CD8-positive, alpha-beta memory T cell (primary cell): ENCODE measurements around the gene NFX1. TPM values are rescaled to one million over a fixed set of nuclear protein-coding genes. Genes with fewer than 3 reads are reported as not detected.
A peak's percentile ranks its signal among the peaks of the same experiment; 100 is the strongest.

Experiments
- CTCF ChIA-PET: fragments of 350-600 bp; sonication (Branson Sonifier 250); formaldehyde crosslinking; loops from one replicate; lab custom pipeline; 2021; ENCODE audit warnings: antibody characterized with exemption; lab: Charles Lee
- POLR2A ChIA-PET: fragments of 350-600 bp; sonication (Branson Sonifier 250); formaldehyde crosslinking; loops from one replicate; lab custom pipeline; 2021; ENCODE audit warnings: antibody characterized with exemption; lab: Charles Lee
- DNase-seq, 5 donors: peaks; one replicate each; pipeline versions ENCODE4 v3.0.0 to v3.0.0-alpha.2; 2020 to 2022; ENCODE audit warnings: mixed read lengths in 1 of 5
- H3K27ac ChIP-seq: one replicate; pipeline ENCODE4 v1.7.0; 2013; ENCODE audit warnings: low read depth, mild to moderate bottlenecking, low read length, moderate library complexity
- H3K27me3 ChIP-seq: 2 replicates; pipeline ENCODE4 v1.7.0; 2013; ENCODE audit warnings: low read length, mild to moderate bottlenecking; ENCODE audit not compliant: insufficient read depth, poor library complexity, severe bottlenecking
- H3K36me3 ChIP-seq: 2 replicates; pipeline ENCODE4 v1.7.0; 2013; ENCODE audit warnings: mild to moderate bottlenecking, low read length, moderate library complexity; ENCODE audit not compliant: insufficient read depth
- H3K4me1 ChIP-seq: 2 replicates; pipeline ENCODE4 v1.7.0; 2013; ENCODE audit warnings: mild to moderate bottlenecking, low read length, moderate library complexity; ENCODE audit not compliant: insufficient read depth
- H3K4me3 ChIP-seq: 2 replicates; pipeline ENCODE4 v1.7.0; 2013; ENCODE audit warnings: mild to moderate bottlenecking, low read length
- H3K9me3 ChIP-seq: 2 replicates; pipeline ENCODE4 v1.7.0; 2013; ENCODE audit warnings: mild to moderate bottlenecking, low read length
- H3K27ac Mint-ChIP-seq, 8 donors: one replicate each; pipeline ENCODE4 v1.8.0; 2020 to 2021; ENCODE audit warnings: mixed read lengths in 8 of 8, mild to moderate bottlenecking in 6 of 8, inconsistent platforms in 3 of 8, moderate library complexity in 3 of 8
- H3K27me3 Mint-ChIP-seq, 2 donors: one replicate each; pipeline ENCODE4 v1.8.0; 2020 to 2021; ENCODE audit warnings: mixed read lengths in 2 of 2, mild to moderate bottlenecking in 1 of 2, moderate library complexity in 1 of 2
- H3K36me3 Mint-ChIP-seq, 3 donors: one replicate each; pipeline ENCODE4 v1.8.0; 2020 to 2021; ENCODE audit warnings: mixed read lengths in 3 of 3, inconsistent platforms in 1 of 3, mild to moderate bottlenecking in 1 of 3
- H3K4me1 Mint-ChIP-seq, 3 donors: one replicate each; pipeline ENCODE4 v1.8.0; 2020 to 2021; ENCODE audit warnings: mixed read lengths in 3 of 3, inconsistent platforms in 1 of 3, mild to moderate bottlenecking in 1 of 3
- H3K4me3 Mint-ChIP-seq, 7 donors: one replicate each; pipeline ENCODE4 v1.8.0; 2020 to 2021; ENCODE audit warnings: mixed read lengths in 7 of 7, mild to moderate bottlenecking in 6 of 7, moderate library complexity in 4 of 7, inconsistent platforms in 2 of 7
- H3K9me3 Mint-ChIP-seq, 5 donors: one replicate each; pipeline ENCODE4 v1.8.0; 2020 to 2022; ENCODE audit warnings: mixed read lengths in 5 of 5, mild to moderate bottlenecking in 3 of 5, moderate library complexity in 2 of 5, inconsistent platforms in 1 of 5
- polyA plus RNA-seq: library from polyadenylated mRNA; unstranded; fragments of 300-500 nt; fragmentation: Illumina TruSeq; gene quantifications from one replicate; pipeline ENCODE4 v1.2.3, GENCODE V29; 2021
- total RNA-seq, 2 experiments: library from RNA; stranded (reverse); gene quantifications; one replicate each; pipeline ENCODE4 v1.2.3, GENCODE V29; 2021

The NFX1 gene
- total and polyA plus RNA-seq, 3 experiments from 2014 or later = 38.8 to 45.6 (median 42.7) TPM

- no peaks in the 10 kb centered on the region for H3K9me3 Mint-ChIP-seq
- H3K36me3 Mint-ChIP-seq = peaks cover 14 to 88% (median 24%) of the 10 kb centered on the region in 3 donors
- Histone ChIP-seq H3K27me3 (no peaks in the 10 kb centered on the region), H3K4me3 (no peak overlapping the region), H3K4me1 (peaks cover 79% of the 10 kb centered on the region), H3K9me3 (no peaks in the 10 kb centered on the region), H3K36me3 (peaks cover 30% of the 10 kb centered on the region), H3K27ac (no peak overlapping the region)
- POLR2A ChIA-PET = no interaction called here
- peaks cover 0 to under 1% of the 10 kb centered on the region in 2 donors for H3K27me3 Mint-ChIP-seq
- H3K4me1 Mint-ChIP-seq = peaks cover 81 to 99% (median 98%) of the 10 kb centered on the region in 3 donors
- no peak for DNase-seq
- peak overlapping the region in 2 of 7 donors; percentile 23 to 36 for H3K4me3 Mint-ChIP-seq
- H3K27ac Mint-ChIP-seq = peak overlapping the region in 5 of 8 donors; percentile 7 to 58 (median 52)
- CTCF ChIA-PET = no interaction called here
Measured at GRCh38 chr9:33295571-33295970, 5.3 kb downstream of the NFX1 start.

DNA sequence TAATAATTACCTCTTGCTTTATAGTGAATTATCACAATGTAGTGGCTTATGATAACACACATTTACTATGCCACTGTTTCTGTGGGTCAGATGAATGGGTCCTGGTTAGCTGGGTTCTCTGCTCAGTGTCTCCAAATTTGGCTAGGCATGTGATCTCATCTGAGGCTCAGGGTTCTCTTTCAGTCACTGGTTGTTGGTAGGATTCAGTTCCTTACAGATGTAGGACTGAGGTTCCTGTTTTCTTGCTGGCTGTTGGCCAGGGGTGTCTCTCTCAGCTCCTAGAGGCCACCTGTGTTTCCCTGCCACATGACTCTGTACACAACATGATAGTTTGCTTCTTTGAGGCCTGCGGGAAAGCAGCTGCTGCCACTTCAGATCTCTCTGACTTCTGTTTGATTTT is 7.1 kb downstream of the NFX1 start:
- Mint-ChIP-seq H3K27me3 (no peaks in the 10 kb centered on the region), H3K36me3 (peaks cover 15 to 90% (median 24%) of the 10 kb centered on the region in 3 donors), H3K27ac (peak overlapping the region; percentile 6 to 83 (median 76)), H3K4me3 (peak overlapping the region in 5 of 7 donors; percentile 7 to 64 (median 28)), H3K9me3 (no peaks in the 10 kb centered on the region), H3K4me1 (peaks cover 71 to 88% (median 81%) of the 10 kb centered on the region in 3 donors)
- Histone ChIP-seq H3K27me3 (no peaks in the 10 kb centered on the region), H3K9me3 (no peaks in the 10 kb centered on the region), H3K36me3 (peaks cover 30% of the 10 kb centered on the region), H3K4me3 (peak overlapping the region; percentile 32), H3K4me1 (peaks cover 62% of the 10 kb centered on the region), H3K27ac (no peak overlapping the region)
- ChIA-PET CTCF (interaction anchor here (1.2 kb wide), 2 partner anchors 11 to 169 kb away, joined by 3 to 5 read pairs; no protein-coding TSS in a partner anchor), POLR2A (no interaction called here)
- no peak for DNase-seq

DNA sequence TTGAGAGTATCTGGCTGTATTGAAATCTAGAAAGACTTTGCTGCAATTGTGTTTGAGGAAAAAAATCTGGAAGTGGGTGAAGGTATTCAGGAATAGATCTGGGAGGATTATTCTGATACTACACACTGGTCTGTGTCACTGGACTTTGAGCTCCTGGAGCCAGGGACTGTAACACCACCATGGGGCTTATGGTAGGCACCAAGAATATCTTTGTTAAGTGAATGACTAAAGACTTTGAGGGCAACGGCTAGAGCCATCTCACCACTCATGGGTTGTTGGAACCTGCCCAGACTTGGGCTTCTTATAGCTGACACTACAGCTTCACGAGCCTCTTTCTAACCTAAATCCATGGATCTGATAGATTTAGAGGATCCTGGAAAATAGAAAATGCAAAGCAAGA is 10.2 kb downstream of the NFX1 start:
- POLR2A ChIA-PET = no interaction called here
- Histone ChIP-seq H3K36me3 (peaks cover 41% of the 10 kb centered on the region), H3K27me3 (no peaks in the 10 kb centered on the region), H3K4me3 (no peak overlapping the region), H3K4me1 (peaks cover 42% of the 10 kb centered on the region), H3K27ac (no peak overlapping the region), H3K9me3 (no peaks in the 10 kb centered on the region)
- CTCF ChIA-PET = interaction anchor here (1.9 kb wide), 1 partner anchor 13 kb away, joined by 6 read pairs; no protein-coding TSS in a partner anchor
- Mint-ChIP-seq H3K27me3 (no peaks in the 10 kb centered on the region), H3K4me1 (peaks cover 48 to 60% (median 50%) of the 10 kb centered on the region in 3 donors), H3K4me3 (no peak overlapping the region), H3K9me3 (no peaks in the 10 kb centered on the region), H3K36me3 (peaks cover 12 to 74% (median 22%) of the 10 kb centered on the region in 3 donors), H3K27ac (peak overlapping the region in 4 of 8 donors; percentile 4 to 69 (median 46))
- no peak for DNase-seq

- H3K4me1 Mint-ChIP-seq = peaks cover 14 to 25% (median 15%) of the 10 kb centered on the region in 3 donors
- Histone ChIP-seq H3K27me3 (no peaks in the 10 kb centered on the region), H3K36me3 (peaks cover 57% of the 10 kb centered on the region), H3K9me3 (no peaks in the 10 kb centered on the region), H3K4me1 (peaks cover 4% of the 10 kb centered on the region), H3K27ac (no peak overlapping the region), H3K4me3 (no peak overlapping the region)
- no peaks in the 10 kb centered on the region for H3K9me3 Mint-ChIP-seq
- no peak for DNase-seq
- H3K27ac Mint-ChIP-seq = no peak overlapping the region
- H3K4me3 Mint-ChIP-seq = no peak overlapping the region
- H3K36me3 Mint-ChIP-seq = peaks cover 11 to 61% (median 19%) of the 10 kb centered on the region in 3 donors
- CTCF ChIA-PET = interaction anchor here (1.5 to 1.8 kb wide), 2 partner anchors 17 to 46 kb away, joined by 3 to 5 read pairs; no protein-coding TSS in a partner anchor
- no peaks in the 10 kb centered on the region for H3K27me3 Mint-ChIP-seq
- POLR2A ChIA-PET = interaction anchor here (1.5 kb wide), 1 partner anchor 14 kb away, joined by 3 read pairs; the partner anchor contains the start of gene NFX1
Measured at GRCh38 chr9:33304362-33304761, 14.0 kb downstream of the NFX1 start.

DNA sequence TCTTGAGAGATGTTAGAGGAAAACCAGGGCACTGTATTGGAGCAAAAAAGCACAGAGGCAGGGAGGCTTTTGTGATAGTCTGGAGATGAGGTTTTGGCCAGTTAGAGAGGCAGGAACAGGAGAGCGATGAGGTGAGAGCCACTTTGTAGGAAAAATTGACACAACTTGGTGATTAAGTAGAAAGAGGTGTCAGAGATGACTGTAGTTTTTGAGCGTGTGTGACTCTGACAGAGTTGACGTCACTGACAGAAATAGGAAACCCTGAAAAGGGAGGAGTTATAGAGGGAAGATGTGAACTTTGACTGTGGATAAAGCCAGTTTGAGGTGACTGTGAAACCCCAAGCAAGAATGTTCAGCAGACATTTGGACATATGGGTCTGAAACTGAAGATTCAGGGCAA is 15.7 kb downstream of the NFX1 start:
- POLR2A ChIA-PET = no interaction called here
- Histone ChIP-seq H3K27me3 (no peaks in the 10 kb centered on the region), H3K4me3 (no peak overlapping the region), H3K9me3 (no peaks in the 10 kb centered on the region), H3K4me1 (no peaks in the 10 kb centered on the region), H3K36me3 (peaks cover 62% of the 10 kb centered on the region), H3K27ac (no peak overlapping the region)
- Mint-ChIP-seq H3K9me3 (no peaks in the 10 kb centered on the region), H3K27ac (no peak overlapping the region), H3K36me3 (peaks cover 10 to 64% (median 19%) of the 10 kb centered on the region in 3 donors), H3K4me1 (peaks cover 4 to 9% (median 4%) of the 10 kb centered on the region in 3 donors), H3K4me3 (no peak overlapping the region), H3K27me3 (no peaks in the 10 kb centered on the region)
- CTCF ChIA-PET = no interaction called here
- no peak for DNase-seq

- CTCF ChIA-PET = no interaction called here
- peaks cover 12 to 65% (median 16%) of the 10 kb centered on the region in 3 donors for H3K36me3 Mint-ChIP-seq
- Histone ChIP-seq H3K4me3 (no peak overlapping the region), H3K36me3 (peaks cover 70% of the 10 kb centered on the region), H3K9me3 (no peaks in the 10 kb centered on the region), H3K27ac (no peak overlapping the region), H3K27me3 (no peaks in the 10 kb centered on the region), H3K4me1 (no peaks in the 10 kb centered on the region)
- POLR2A ChIA-PET = no interaction called here
- no peaks in the 10 kb centered on the region for H3K27me3 Mint-ChIP-seq
- peak overlapping the region in 2 of 8 donors; percentile 23 to 58 for H3K27ac Mint-ChIP-seq
- H3K4me3 Mint-ChIP-seq = no peak overlapping the region
- no peak for DNase-seq
- H3K4me1 Mint-ChIP-seq = peaks cover 2 to 7% (median 4%) of the 10 kb centered on the region in 3 donors
- no peaks in the 10 kb centered on the region for H3K9me3 Mint-ChIP-seq
Measured at GRCh38 chr9:33307067-33307466, 16.8 kb downstream of the NFX1 start.

DNA sequence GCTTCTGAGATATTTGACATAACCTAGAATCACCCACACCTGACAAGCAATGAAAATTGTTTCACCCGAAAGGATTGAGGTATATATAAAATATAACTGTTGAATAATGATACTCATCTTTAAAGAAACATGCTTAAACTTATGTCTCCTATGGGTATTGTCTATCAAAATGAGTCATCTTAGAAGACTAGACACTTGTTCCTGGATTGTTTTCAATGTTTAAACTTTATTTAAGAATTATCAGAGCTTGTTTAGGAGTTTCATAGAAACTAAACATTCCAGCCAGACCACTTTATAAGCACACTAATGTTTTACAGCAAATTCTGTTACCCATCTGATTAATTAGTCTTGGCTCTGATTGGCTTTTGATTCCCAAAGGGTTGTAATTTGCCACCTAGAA is 19.6 kb downstream of the NFX1 start:
- no peaks in the 10 kb centered on the region for H3K27me3 ChIP-seq
- Mint-ChIP-seq H3K36me3 (peaks cover 14 to 73% (median 18%) of the 10 kb centered on the region in 3 donors), H3K4me3 (no peak overlapping the region), H3K27me3 (no peaks in the 10 kb centered on the region), H3K4me1 (peaks cover 2 to 4% (median 3%) of the 10 kb centered on the region in 3 donors), H3K27ac (no peak overlapping the region), H3K9me3 (no peaks in the 10 kb centered on the region)
- ChIA-PET POLR2A (no interaction called here), CTCF (interaction anchor here (1.0 kb wide), 1 partner anchor 11 kb away, joined by 3 read pairs; no protein-coding TSS in a partner anchor)
- H3K4me3 ChIP-seq = no peak overlapping the region
- H3K27ac ChIP-seq = no peak overlapping the region
- peaks cover 65% of the 10 kb centered on the region for H3K36me3 ChIP-seq
- no peak for DNase-seq
- no peaks in the 10 kb centered on the region for H3K9me3 ChIP-seq
- H3K4me1 ChIP-seq = no peaks in the 10 kb centered on the region

DNA sequence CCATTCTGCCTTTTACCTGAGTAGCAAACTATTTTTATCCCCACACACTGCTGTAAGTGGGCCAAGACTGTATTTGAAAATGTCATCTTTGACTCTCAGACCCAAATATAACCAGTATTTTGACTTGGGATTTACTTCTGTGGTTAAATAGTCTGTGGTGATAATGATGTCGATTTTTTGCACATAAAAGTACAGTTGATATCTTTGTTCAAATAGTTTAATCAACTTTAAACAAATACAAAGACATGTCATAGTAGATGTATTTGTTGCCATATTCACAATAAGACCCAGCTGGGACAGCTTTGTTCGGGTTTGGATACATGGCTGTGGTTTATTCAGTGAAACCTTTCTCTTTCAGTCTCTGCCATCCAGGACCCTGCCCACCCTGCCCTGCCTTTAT is 20.4 kb downstream of the NFX1 start:
- H3K4me1 Mint-ChIP-seq = peaks cover 2 to 4% (median 3%) of the 10 kb centered on the region in 3 donors
- no peaks in the 10 kb centered on the region for H3K9me3 ChIP-seq
- no peak overlapping the region for H3K27ac ChIP-seq
- no peak overlapping the region for H3K27ac Mint-ChIP-seq
- peaks cover 57% of the 10 kb centered on the region for H3K36me3 ChIP-seq
- H3K27me3 Mint-ChIP-seq = no peaks in the 10 kb centered on the region
- no peak overlapping the region for H3K4me3 ChIP-seq
- DNase-seq = no peak
- no peak overlapping the region for H3K4me3 Mint-ChIP-seq
- H3K4me1 ChIP-seq = no peaks in the 10 kb centered on the region
- ChIA-PET CTCF (interaction anchor here (1.0 kb wide), 1 partner anchor 10 kb away, joined by 3 read pairs; no protein-coding TSS in a partner anchor), POLR2A (no interaction called here)
- no peaks in the 10 kb centered on the region for H3K27me3 ChIP-seq
- no peaks in the 10 kb centered on the region for H3K9me3 Mint-ChIP-seq
- H3K36me3 Mint-ChIP-seq = peaks cover 18 to 81% (median 19%) of the 10 kb centered on the region in 3 donors
